ENCODE data around the gene DYNC1I1. TPM values are rescaled to one million over a fixed set of nuclear protein-coding genes. Genes with fewer than 3 reads are reported as not detected.

Gene DYNC1I1
- total RNA-seq, 1 donor from 2014 or later = 1.6 TPM

GRCh38 chr7:95776561-95777185 lies 4.3 kb downstream of the DYNC1I1 start:
- Mint-ChIP-seq H3K27me3 (peaks cover 42% of the 10 kb centered on the region), H3K9me3 (ENCODE audit: low read depth) (no peaks in the 10 kb centered on the region), H3K4me1 (ENCODE audit: low read depth) (peaks cover 3% of the 10 kb centered on the region), H3K4me3 (ENCODE audit: low read depth) (no peak overlapping the region), H3K36me3 (ENCODE audit: insufficient read depth) (no peaks in the 10 kb centered on the region), H3K27ac (no peak overlapping the region)
- no peak for TF ChIP-seq CTCF (IDR thresholded peaks at IDR 0.05; ENCODE audit: unreplicated experiment)
- DNase-seq (ENCODE audit: low spot score, unreplicated experiment) = no peak

- DNase-seq (ENCODE audit: low spot score, unreplicated experiment) = no peak
- no peak overlapping the region for H3K4me3 Mint-ChIP-seq (ENCODE audit: low read depth)
- no peaks in the 10 kb centered on the region for H3K36me3 Mint-ChIP-seq (ENCODE audit: insufficient read depth)
- no peak for TF ChIP-seq CTCF (IDR thresholded peaks at IDR 0.05; ENCODE audit: unreplicated experiment)
- H3K4me1 Mint-ChIP-seq (ENCODE audit: low read depth) = peaks cover 3% of the 10 kb centered on the region
- no peaks in the 10 kb centered on the region for H3K9me3 Mint-ChIP-seq (ENCODE audit: low read depth)
- no peak overlapping the region for H3K27ac Mint-ChIP-seq
- H3K27me3 Mint-ChIP-seq = peaks cover 38% of the 10 kb centered on the region
Measured at GRCh38 chr7:95777269-95777668, 4.9 kb downstream of the DYNC1I1 start.

- H3K27me3 Mint-ChIP-seq = peaks cover 11% of the 10 kb centered on the region
- no peak overlapping the region for H3K27ac Mint-ChIP-seq
- no peak for TF ChIP-seq CTCF (IDR thresholded peaks at IDR 0.05; ENCODE audit: unreplicated experiment)
- no peaks in the 10 kb centered on the region for H3K4me1 Mint-ChIP-seq (ENCODE audit: low read depth)
- no peaks in the 10 kb centered on the region for H3K9me3 Mint-ChIP-seq (ENCODE audit: low read depth)
- no peak overlapping the region for H3K4me3 Mint-ChIP-seq (ENCODE audit: low read depth)
- H3K36me3 Mint-ChIP-seq (ENCODE audit: insufficient read depth) = no peaks in the 10 kb centered on the region
- DNase-seq (ENCODE audit: low spot score, unreplicated experiment) = no peak
Measured at GRCh38 chr7:95780665-95781064, 8.3 kb downstream of the DYNC1I1 start.

- no peak for DNase-seq (ENCODE audit: low spot score, unreplicated experiment)
- H3K4me1 Mint-ChIP-seq (ENCODE audit: low read depth) = no peaks in the 10 kb centered on the region
- no peaks in the 10 kb centered on the region for H3K9me3 Mint-ChIP-seq (ENCODE audit: low read depth)
- peaks cover 9% of the 10 kb centered on the region for H3K27me3 Mint-ChIP-seq
- H3K27ac Mint-ChIP-seq = no peak overlapping the region
- TF ChIP-seq CTCF (IDR thresholded peaks at IDR 0.05; ENCODE audit: unreplicated experiment) = no peak
- no peaks in the 10 kb centered on the region for H3K36me3 Mint-ChIP-seq (ENCODE audit: insufficient read depth)
- no peak overlapping the region for H3K4me3 Mint-ChIP-seq (ENCODE audit: low read depth)
Measured at GRCh38 chr7:95781961-95782586, 9.7 kb downstream of the DYNC1I1 start.

- no peak for TF ChIP-seq CTCF (IDR thresholded peaks at IDR 0.05; ENCODE audit: unreplicated experiment)
- H3K27ac Mint-ChIP-seq = peak overlapping the region; percentile 47
- no peak for DNase-seq (ENCODE audit: low spot score, unreplicated experiment)
- H3K9me3 Mint-ChIP-seq (ENCODE audit: low read depth) = no peaks in the 10 kb centered on the region
- H3K27me3 Mint-ChIP-seq = peaks cover 18% of the 10 kb centered on the region
- H3K4me3 Mint-ChIP-seq (ENCODE audit: low read depth) = no peak overlapping the region
- peaks cover 8% of the 10 kb centered on the region for H3K4me1 Mint-ChIP-seq (ENCODE audit: low read depth)
- no peaks in the 10 kb centered on the region for H3K36me3 Mint-ChIP-seq (ENCODE audit: insufficient read depth)
Measured at GRCh38 chr7:95784796-95785195, 12.4 kb downstream of the DYNC1I1 start.
